Stimulated activated CD4-positive, alpha-beta T cell treated with anti-CD3 and anti-CD28 coated beads, Interleukin-1b, Interleukin-23, amount 100 ng/mL, for 24 hours (primary cell): ENCODE measurements around the gene KREMEN2.
"Not testable (repeated sequence)": the region's sequence is repeated elsewhere in the genome, so short reads cannot be mapped to it uniquely, and the experiment has no call there.

Experiments used
- DNase-seq, 4 experiments: peaks; one replicate each; pipeline ENCODE4 v3.0.0-alpha.2; 2020; ENCODE audit warnings: low read depth in 4 of 4, low spot score in 1 of 4

The KREMEN2 gene

GRCh38 chr16:2939968-2940367 lies 24.1 kb upstream of the KREMEN2 start:
- no peak for DNase-seq

- DNase-seq: no peak
These were observed 22.0 kb upstream of the KREMEN2 start for GRCh38 chr16:2942045-2942444.

DNA sequence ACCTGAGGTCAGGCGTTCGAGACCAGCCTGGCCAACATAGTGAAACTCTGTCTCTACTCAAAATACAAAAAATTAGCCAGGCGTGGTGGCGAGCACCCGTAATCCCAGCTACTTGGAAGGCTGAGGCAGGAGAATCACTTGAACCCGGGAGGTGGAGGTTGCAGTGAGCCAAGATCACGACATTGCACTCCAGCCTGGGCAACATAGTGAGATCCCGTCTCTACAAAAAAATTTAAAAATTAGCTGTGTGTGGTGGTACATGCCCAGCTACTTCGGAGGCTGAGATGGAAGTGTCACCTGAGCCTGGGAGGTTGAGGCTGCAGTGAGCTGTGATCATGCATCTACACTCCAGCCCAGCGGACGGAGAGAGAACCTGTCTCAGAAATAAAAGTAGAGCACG lies 20.4 kb upstream of the KREMEN2 start:
- not testable (repeated sequence) for DNase-seq

GRCh38 chr16:2946649-2947048 lies 17.4 kb upstream of the KREMEN2 start:
- DNase-seq: no peak

- no peak for DNase-seq
These were observed 15.0 kb upstream of the KREMEN2 start for GRCh38 chr16:2948807-2949704.

- DNase-seq: no peak
These were observed 14.2 kb upstream of the KREMEN2 start for GRCh38 chr16:2949705-2950352.

GRCh38 chr16:2950353-2950724 lies 13.7 kb upstream of the KREMEN2 start:
- DNase-seq: no peak

DNA sequence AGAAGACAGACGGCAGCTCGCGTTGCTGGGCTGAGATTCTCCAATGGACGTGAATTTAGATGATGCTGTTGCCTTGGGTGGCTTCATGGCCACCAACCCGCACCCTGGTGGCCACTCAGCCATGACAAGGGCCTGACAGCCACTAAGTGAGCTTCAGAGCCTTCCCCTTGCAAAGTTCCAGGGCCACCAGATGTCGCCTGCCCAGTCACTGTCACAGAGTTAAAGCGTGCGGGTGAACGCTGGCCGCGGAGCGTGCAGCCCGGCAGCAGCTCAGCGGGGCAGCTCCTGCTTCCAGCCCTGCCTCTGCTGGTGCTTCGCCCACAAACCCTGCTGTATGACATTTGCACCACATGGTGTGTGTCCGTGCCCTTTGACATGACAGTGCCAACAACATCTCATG lies 13.3 kb upstream of the KREMEN2 start:
- DNase-seq: no peak

DNA sequence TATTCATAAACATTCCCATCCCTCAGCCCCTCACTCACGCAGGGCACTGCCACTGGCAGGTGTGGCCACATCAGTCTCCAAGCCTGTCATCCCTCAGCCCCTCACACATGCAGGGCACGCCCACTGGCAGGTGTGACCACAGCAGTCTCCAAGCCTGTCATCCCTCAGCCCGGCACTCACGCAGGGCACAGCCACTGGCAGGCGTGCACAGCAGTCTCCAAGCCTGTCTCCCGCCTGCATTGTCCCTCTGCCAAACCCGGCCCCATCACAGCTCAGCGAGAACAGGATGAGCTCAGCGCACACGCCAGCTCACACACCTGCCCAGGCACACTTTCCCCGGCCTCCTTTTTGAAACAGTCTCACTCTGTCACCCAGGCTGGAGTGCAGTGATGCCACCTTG lies 11.4 kb upstream of the KREMEN2 start:
- no peak for DNase-seq

- no peak for DNase-seq
These were observed 10.1 kb upstream of the KREMEN2 start for GRCh38 chr16:2953706-2954627.

GRCh38 chr16:2954656-2955381 lies 9.3 kb upstream of the KREMEN2 start:
- no peak for DNase-seq

DNA sequence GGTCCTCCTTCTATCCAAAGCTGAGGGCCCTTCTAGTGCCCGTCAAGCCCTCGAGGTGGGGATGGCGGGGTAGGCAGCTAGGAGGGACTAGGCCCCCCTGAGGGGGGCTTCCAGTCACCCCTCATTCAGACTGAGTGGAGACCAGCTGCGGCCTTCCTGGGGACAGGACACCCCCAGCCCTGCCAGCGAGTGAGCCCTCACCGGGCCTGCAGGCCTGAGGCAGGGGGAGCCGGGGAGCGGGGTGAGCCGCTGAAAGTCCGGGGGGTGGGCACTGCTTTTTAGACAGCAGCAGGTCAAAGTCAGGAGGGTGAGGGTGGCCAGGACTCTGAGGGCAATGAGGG lies 8.7 kb upstream of the KREMEN2 start:
- DNase-seq: no peak

DNA sequence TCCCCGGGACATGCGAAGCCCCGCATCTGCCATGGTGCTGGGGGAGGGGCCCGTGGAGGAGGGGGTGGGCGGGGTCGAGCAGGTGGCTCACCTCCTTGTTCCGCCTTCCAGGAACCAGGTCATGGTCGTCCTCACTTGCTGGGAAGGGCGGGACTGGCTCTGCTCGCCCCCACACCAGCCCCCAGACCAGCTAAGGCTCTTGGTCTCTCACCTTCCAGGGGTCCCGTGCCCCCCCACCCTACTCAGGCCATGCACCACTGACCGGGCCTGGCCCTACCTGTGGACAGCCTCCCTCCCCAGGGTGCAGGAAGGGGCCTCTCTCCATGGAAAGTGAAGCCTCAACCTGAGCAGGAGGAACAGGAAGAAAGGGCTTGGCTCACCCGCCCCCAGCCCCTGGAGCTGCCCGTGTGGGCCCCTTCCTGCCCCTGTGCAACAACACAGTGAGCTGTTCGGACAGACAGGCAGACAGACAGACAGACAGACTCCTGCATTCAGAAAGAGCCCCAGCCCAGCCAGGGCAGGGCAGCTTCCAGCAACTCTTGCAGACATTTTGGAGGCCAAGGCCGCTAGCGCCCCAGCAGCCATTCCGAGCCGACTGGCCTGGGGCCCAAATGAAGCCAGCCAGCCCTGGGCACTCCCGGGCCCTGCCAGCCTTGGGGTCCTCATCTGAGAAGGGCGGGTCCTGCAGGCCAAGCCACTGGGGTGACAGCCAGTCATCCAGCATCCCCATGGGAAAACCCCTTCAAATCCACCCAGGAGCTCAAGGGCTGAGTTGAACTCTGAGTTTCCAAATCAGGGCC lies 8.1 kb upstream of the KREMEN2 start:
- DNase-seq: no peak

DNA sequence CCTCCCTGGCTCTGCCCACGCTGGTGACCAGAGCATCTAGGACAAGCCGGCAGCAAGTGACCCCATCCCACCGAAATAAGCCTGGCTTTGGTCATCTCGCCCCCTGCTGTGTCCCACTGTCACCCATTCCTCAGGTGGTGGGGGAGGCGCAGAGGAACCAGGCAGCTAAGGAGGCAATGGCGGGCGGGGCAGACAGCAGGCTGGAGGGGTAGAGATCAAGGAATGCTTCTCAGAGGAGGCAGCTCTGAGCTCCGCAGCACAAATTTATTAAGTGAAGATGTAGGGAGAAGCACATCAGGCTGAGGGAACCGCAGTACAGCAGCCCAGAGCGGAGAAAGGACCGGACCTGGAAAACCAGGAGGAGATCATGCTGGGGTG lies 7.5 kb upstream of the KREMEN2 start:
- DNase-seq: no peak

GRCh38 chr16:2959206-2959605 lies 4.9 kb upstream of the KREMEN2 start:
- DNase-seq: no peak

- no peak for DNase-seq
These were observed 3.7 kb upstream of the KREMEN2 start for GRCh38 chr16:2960183-2961010.

- no peak for DNase-seq
These were observed 1.6 kb upstream of the KREMEN2 start for GRCh38 chr16:2962334-2963073.

DNA sequence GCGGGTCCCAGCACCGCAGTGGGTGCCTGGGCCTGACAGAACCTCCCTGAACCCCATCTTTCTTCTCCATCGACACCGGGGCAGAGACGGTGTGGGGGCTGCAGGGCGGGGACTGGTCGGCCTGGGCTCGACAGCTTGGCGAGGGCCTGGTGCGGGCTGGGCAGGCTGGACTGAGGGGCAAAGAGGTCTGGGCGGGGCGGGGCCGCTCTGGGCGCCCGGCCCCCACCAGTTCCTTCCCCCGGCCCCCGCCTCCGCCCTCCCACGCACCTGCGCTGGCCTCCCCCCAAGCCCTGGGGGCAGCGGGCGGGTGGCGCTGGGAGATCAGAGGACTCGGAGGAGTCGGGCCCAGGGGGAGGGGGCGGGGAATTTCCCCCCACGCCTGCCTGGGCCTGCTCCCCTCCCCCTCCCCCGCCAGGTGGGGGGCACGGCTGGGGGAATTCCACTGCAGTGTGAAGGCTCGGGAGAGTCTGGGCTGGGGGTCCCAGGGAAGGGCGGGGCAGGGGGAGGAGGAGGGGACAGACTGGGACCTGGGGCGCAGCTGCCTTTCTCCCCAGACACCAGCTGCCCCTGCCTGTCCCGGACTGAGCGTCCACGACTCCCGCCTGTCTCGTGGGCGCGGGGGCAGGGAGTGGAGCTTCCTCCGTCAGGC lies 877 bp upstream of the KREMEN2 start:
- no peak for DNase-seq
